GM12801 (cell line): Measurements from ENCODE around the gene VWA7.

Source experiments
- TF ChIP-seq, protein P1 (sequence below): IDR thresholded peaks from one replicate; pipeline ENCODE4 v1.5.1; 2011; ENCODE audit warnings: control low read depth; ENCODE audit not compliant: insufficient read length; ENCODE audit errors: extremely low read depth

Gene VWA7

GRCh38 chr6:31764198-31764597, 12.9 kb downstream of the VWA7 start:
- TF ChIP-seq, protein P1, sequence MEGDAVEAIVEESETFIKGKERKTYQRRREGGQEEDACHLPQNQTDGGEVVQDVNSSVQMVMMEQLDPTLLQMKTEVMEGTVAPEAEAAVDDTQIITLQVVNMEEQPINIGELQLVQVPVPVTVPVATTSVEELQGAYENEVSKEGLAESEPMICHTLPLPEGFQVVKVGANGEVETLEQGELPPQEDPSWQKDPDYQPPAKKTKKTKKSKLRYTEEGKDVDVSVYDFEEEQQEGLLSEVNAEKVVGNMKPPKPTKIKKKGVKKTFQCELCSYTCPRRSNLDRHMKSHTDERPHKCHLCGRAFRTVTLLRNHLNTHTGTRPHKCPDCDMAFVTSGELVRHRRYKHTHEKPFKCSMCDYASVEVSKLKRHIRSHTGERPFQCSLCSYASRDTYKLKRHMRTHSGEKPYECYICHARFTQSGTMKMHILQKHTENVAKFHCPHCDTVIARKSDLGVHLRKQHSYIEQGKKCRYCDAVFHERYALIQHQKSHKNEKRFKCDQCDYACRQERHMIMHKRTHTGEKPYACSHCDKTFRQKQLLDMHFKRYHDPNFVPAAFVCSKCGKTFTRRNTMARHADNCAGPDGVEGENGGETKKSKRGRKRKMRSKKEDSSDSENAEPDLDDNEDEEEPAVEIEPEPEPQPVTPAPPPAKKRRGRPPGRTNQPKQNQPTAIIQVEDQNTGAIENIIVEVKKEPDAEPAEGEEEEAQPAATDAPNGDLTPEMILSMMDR: no peak

- TF ChIP-seq, protein P1: no peak
Observed at GRCh38 chr6:31763619-31763940, 13.5 kb downstream of the VWA7 start.

GRCh38 chr6:31762878-31763618, 14.1 kb downstream of the VWA7 start:
- TF ChIP-seq, protein P1: no peak

- TF ChIP-seq, protein P1: no peak
Observed at GRCh38 chr6:31762356-31762755, 14.8 kb downstream of the VWA7 start, which contains the start of gene SAPCD1. SAPCD1 (plus strand) TSS chr6:31762656; CDS start chr6:31763055, 399 bp downstream.

- TF ChIP-seq, protein P1: no peak
Observed at GRCh38 chr6:31761343-31761742, 15.8 kb downstream of the VWA7 start.

DNA sequence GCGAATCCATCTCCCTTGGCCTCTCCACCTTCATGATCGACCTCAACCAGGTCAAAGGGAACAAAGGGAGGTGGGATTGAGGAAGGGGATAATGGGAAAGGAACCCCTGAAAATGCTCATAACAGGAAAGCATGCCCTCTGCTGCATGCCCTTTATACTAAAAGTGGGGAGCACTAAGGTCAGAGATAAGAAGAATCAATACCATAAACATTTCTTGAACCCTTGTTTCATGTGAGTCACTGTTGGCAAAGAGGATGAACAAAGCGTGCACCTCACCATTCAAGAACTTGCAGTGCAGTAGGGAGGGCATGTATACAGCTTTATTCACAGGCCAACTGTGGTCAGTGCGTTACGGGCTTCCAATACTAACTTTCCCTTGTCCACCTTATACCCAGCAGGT, 16.3 kb downstream of the VWA7 start:
- TF ChIP-seq, protein P1: no peak

GRCh38 chr6:31758281-31758680, 18.8 kb downstream of the VWA7 start:
- TF ChIP-seq, protein P1: no peak
